Calu3 (cell line): ENCODE results near the gene CHST6. TPM values are rescaled to one million over a fixed set of nuclear protein-coding genes. Genes with fewer than 3 reads are reported as not detected.
A peak's percentile ranks its signal among the peaks of the same experiment; 100 is the strongest.
"Not testable (repeated sequence)": the region's sequence is repeated elsewhere in the genome, so short reads cannot be mapped to it uniquely, and the experiment has no call there.

Experiments
- BruUV-seq: library from RNA; stranded (reverse); fragments of 400-500 nt; replicated peaks from 2 replicates; lab custom pipeline; 2021; lab: Mats Ljungman, UMichigan
- CTCF ChIA-PET: fragments of 300-600 bp; sonication (Branson Sonifier 250); formaldehyde crosslinking; loops from one replicate; lab custom pipeline; 2022; ENCODE audit warnings: antibody characterized with exemption; lab: Charles Lee
- DNase-seq: peaks from one replicate; pipeline ENCODE4 v3.0.0; 2022
- H3K27ac Mint-ChIP-seq: one replicate; pipeline ENCODE4 v1.8.0; 2022; ENCODE audit warnings: mixed read lengths; ENCODE audit not compliant: unreplicated experiment
- H3K27me3 Mint-ChIP-seq: one replicate; pipeline ENCODE4 v1.8.0; 2022; ENCODE audit warnings: mixed read lengths; ENCODE audit not compliant: unreplicated experiment
- H3K36me3 Mint-ChIP-seq: one replicate; pipeline ENCODE4 v1.8.0; 2022; ENCODE audit warnings: mild to moderate bottlenecking, moderate library complexity, mixed read lengths; ENCODE audit not compliant: insufficient read depth, unreplicated experiment
- H3K4me1 Mint-ChIP-seq: one replicate; pipeline ENCODE4 v1.8.0; 2022; ENCODE audit warnings: mild to moderate bottlenecking, low read depth, mixed read lengths; ENCODE audit not compliant: unreplicated experiment
- H3K4me3 Mint-ChIP-seq: one replicate; pipeline ENCODE4 v1.8.0; 2022; ENCODE audit warnings: mild to moderate bottlenecking, low read depth, moderate library complexity, mixed read lengths; ENCODE audit not compliant: unreplicated experiment
- H3K9me3 Mint-ChIP-seq: one replicate; pipeline ENCODE4 v1.8.0; 2022; ENCODE audit warnings: low read depth, mixed read lengths; ENCODE audit not compliant: unreplicated experiment
- intact Hi-C: fragments of 100-400 bp; cut with micrococcal nuclease; formaldehyde crosslinking; loops from one replicate; pipeline ENCODE4 v1.10.0; 2022; ENCODE audit not compliant: unreplicated experiment
- total RNA-seq: library from RNA; stranded (reverse); gene quantifications from 2 replicates; pipeline ENCODE4 v1.2.3, GENCODE V29; 2022
- TF ChIP-seq, protein P1 (sequence below): fragments of 200-600 bp; IDR thresholded peaks from one replicate; pipeline ENCODE4 v1.8.0; 2022; ENCODE audit warnings: antibody characterized with exemption; ENCODE audit not compliant: unreplicated experiment

The CHST6 gene
- total RNA-seq, 1 experiment from 2014 or later: 4.3 TPM

DNA sequence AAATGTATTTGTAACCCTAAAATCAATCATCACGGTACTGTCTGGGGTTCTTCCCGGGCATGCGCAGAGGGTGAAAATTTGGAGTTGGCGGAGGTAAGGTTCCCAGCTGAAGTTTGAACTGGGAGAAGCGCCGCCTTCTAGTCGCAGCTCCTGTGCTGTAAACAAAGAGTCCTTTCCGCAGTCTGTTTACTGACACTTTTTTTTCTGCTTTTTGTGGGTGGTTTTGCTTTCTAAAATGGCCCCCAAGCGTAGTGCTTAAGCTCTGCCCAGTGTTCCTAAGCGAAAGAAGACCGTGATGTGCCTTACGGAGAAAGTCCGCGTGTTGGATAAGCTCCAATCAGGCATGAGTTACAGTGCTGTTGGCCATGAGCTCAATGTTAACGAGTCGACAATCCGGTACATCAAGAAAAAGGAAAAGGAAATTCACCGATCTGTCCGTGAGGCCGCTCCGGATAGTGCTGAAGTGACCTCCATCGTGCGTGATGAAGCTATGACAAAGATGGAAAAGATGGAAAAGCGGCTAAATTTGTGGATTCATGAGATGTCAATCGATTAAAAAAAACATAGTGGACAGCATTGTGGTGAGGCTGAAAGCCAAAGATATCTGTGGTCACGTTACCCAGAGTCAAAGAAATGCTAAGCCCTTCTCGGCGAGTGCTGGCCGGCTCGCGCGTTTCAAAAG lies 61.4 kb downstream of the CHST6 start:
- Mint-ChIP-seq H3K4me3 (peak overlapping the region; percentile 85), H3K27me3 (no peaks in the 10 kb centered on the region), H3K27ac (peak overlapping the region; percentile 91), H3K9me3 (no peaks in the 10 kb centered on the region), H3K36me3 (peaks cover 42% of the 10 kb centered on the region), H3K4me1 (peaks cover 16% of the 10 kb centered on the region)
- TF ChIP-seq, protein P1, sequence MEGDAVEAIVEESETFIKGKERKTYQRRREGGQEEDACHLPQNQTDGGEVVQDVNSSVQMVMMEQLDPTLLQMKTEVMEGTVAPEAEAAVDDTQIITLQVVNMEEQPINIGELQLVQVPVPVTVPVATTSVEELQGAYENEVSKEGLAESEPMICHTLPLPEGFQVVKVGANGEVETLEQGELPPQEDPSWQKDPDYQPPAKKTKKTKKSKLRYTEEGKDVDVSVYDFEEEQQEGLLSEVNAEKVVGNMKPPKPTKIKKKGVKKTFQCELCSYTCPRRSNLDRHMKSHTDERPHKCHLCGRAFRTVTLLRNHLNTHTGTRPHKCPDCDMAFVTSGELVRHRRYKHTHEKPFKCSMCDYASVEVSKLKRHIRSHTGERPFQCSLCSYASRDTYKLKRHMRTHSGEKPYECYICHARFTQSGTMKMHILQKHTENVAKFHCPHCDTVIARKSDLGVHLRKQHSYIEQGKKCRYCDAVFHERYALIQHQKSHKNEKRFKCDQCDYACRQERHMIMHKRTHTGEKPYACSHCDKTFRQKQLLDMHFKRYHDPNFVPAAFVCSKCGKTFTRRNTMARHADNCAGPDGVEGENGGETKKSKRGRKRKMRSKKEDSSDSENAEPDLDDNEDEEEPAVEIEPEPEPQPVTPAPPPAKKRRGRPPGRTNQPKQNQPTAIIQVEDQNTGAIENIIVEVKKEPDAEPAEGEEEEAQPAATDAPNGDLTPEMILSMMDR: no peak
- intact Hi-C loops: loop anchor here (10.0 kb wide), 1 partner anchor 1751 kb away; no protein-coding TSS in a partner anchor
- CTCF ChIA-PET: interaction anchor here (0.6 to 2.3 kb wide), 9 partner anchors 11 to 237 kb away, joined by 3 to 28 read pairs (median 4); no protein-coding TSS in a partner anchor
- DNase-seq: peak; percentile 77
- BruUV-seq: TSS peak; percentile 95

DNA sequence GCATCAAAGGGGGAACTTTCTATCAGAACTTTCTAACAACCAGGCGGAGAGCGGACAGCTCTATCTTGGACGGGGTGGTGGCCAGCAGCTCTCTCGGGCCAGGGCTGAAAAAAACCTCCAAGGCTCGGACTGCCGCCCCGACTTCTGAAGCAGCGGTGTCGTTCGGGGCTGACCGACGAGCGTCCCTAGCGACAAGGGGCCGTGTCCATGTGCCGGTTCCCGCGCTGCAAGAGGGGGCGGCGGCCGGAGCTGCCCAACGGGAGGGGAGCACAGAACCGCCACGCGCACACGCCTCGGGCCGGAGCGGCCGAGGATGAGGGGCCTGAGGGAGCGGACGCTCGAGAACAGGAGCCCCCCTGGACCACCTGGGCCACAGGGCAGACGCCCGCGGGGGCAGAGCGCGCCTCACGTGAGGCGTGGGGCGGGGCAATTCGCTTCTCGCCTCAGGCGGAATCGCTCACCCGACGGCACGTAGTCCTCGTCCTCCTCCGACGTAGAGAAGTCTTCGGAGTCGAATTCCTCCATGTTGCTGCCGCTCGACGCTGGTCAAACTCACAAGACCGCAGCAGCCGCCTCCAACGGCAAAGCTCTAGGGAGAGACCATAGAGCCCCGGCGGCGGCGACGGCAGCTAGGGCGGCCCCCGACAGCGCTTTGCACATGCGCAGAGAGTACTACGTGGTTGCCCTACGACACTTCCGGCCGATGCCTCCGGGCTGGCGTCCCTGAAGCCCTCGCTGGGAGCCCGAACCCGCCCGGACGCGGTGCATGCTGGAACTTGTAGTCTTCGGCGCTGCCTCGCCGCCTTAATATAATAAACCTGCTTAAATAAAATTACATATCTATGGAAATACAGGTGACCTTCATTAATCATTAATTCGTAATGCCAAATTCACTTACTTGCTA lies 62.2 kb downstream of the CHST6 start, which contains the start of gene CFDP1:
TSS of gene CFDP1 (minus strand) at position 676 of the 904 bp plus-strand sequence. CDS start at position 525, 151 bp downstream.
- Mint-ChIP-seq H3K36me3 (peaks cover 44% of the 10 kb centered on the region), H3K4me1 (peaks cover 24% of the 10 kb centered on the region), H3K27me3 (no peaks in the 10 kb centered on the region), H3K27ac (peak within 1 kb of the TSS; percentile 91), H3K4me3 (peak within 1 kb of the TSS; percentile 85), H3K9me3 (no peaks in the 10 kb centered on the region)
- peak; percentile 97 for DNase-seq
- CTCF ChIA-PET: interaction anchor here (0.6 to 2.3 kb wide), 10 partner anchors 12 to 314 kb away, joined by 3 to 28 read pairs (median 4); no protein-coding TSS in a partner anchor
- TSS peak; percentile 35 for BruUV-seq
- intact Hi-C loops: loop anchor here (10.0 kb wide), 1 partner anchor 1752 kb away; no protein-coding TSS in a partner anchor
- TF ChIP-seq, protein P1: no peak

- H3K4me1 Mint-ChIP-seq: peaks cover 29% of the 10 kb centered on the region
- BruUV-seq: no TSS peak
Measured at GRCh38 chr16:75429621-75430403, 65.4 kb downstream of the CHST6 start.

GRCh38 chr16:75426524-75426923 lies 68.7 kb downstream of the CHST6 start:
- H3K4me3 Mint-ChIP-seq, BruUV-seq, intact Hi-C loops, H3K27me3 Mint-ChIP-seq, H3K27ac Mint-ChIP-seq, CTCF ChIA-PET, H3K9me3 Mint-ChIP-seq, DNase-seq: not testable (repeated sequence)
- H3K4me1 Mint-ChIP-seq: peaks cover 25% of the 10 kb centered on the region
- peaks cover 13% of the 10 kb centered on the region for H3K36me3 Mint-ChIP-seq

More at GRCh38 chr16:75429621-75430403, 65.4 kb downstream of the CHST6 start:
- intact Hi-C loops: loop anchor here (10.0 kb wide), 1 partner anchor 1755 kb away; no protein-coding TSS in a partner anchor
- TF ChIP-seq, protein P1: no peak
- Mint-ChIP-seq H3K4me3 (no peak overlapping the region), H3K27me3 (no peaks in the 10 kb centered on the region), H3K9me3 (no peaks in the 10 kb centered on the region), H3K36me3 (peaks cover 43% of the 10 kb centered on the region), H3K27ac (no peak overlapping the region)
- CTCF ChIA-PET: no interaction called here
- no peak for DNase-seq

DNA sequence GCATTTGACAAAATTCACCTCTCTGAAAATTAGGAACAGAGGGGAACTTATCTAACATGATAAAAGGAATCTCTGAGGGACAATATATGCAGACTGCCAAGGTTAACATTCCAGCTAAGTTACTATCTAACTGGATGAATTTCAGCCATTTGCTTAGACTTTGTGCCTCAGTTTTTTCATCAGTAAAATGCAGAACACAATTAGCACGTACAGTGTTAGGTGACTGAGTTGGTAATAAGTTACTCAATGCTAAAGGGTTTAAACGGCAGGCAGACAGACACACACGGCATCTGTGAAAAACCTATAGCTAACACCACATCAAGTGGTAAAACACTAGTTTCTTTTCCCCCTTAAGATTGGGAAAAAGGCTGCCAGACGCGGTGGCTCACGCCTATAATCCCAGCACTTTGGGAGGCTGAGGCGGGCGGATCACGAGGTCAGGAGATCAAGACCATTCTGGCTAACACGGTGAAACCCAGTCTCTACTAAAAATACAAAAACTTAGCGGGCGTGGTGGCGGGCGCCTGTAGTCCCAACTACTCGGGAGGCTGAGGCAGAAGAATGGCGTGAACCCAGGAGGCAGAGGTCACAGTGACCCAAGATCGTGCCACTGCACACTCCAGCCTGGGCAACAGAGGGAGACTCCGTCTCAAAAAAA lies 71.0 kb downstream of the CHST6 start:
- H3K36me3 Mint-ChIP-seq, CTCF ChIA-PET, H3K27ac Mint-ChIP-seq, BruUV-seq, intact Hi-C loops, H3K27me3 Mint-ChIP-seq, H3K9me3 Mint-ChIP-seq, H3K4me3 Mint-ChIP-seq, DNase-seq: not testable (repeated sequence)
- H3K4me1 Mint-ChIP-seq: peaks cover 31% of the 10 kb centered on the region
